ENCODE results near the gene PLPP3.

- TF ChIP-seq POLR2AphosphoS5 (IDR thresholded peaks at IDR 0.05; ENCODE audit: low read depth, low read length) = no peak
- no peak for TF ChIP-seq POLR2A (IDR thresholded peaks at IDR 0.05; ENCODE audit: low read depth, low read length)
- TF ChIP-seq TAF1 (IDR thresholded peaks at IDR 0.05; ENCODE audit: borderline replicate concordance, low read depth, low read length) = no peak
These were observed 16.4 kb downstream of the PLPP3 start for GRCh38 chr1:56562891-56563452.

Measured in GM12892 (cell line).